Ovary (tissue), 3 donors: ENCODE results near the gene TMIGD3.

Experiments used
- CTCF ChIP-seq, 3 donors: fragments of 450-650 bp in 2 of 3; fragments of 200-600 bp in 1 of 3; IDR thresholded peaks; one replicate each; pipeline versions ENCODE4 v1.5.1 to v1.8.0; 2016 to 2022; ENCODE audit warnings: antibody characterized with exemption in 3 of 3, mild to moderate bottlenecking in 1 of 3
- POLR2A ChIP-seq: fragments of 450-650 bp; IDR thresholded peaks from one replicate; pipeline ENCODE4 v1.6.1; 2017; ENCODE audit warnings: antibody characterized with exemption, mild to moderate bottlenecking, moderate library complexity
- donor health status: DM: no; HTN: no; CAD: no.

GRCh38 chr1:111515291-111516004 is 12.0 kb upstream of the TMIGD3 start:
- no peak for TF ChIP-seq CTCF (IDR thresholded peaks at IDR 0.05)
- no peak for TF ChIP-seq POLR2A
